Adrenal gland (tissue), 12 donors: ENCODE results near the gene SIL1. TPM values are rescaled to one million over a fixed set of nuclear protein-coding genes. Genes with fewer than 3 reads are reported as not detected.

Experiments
- DNase-seq, 7 donors: peaks; one replicate each; pipeline ENCODE4 v3.0.0-alpha.2; 2019 to 2020
- H3K27ac ChIP-seq, 5 donors: fragments of 200-600 bp; sonication (generic) in 4 of 5; 1 replicate in 3 of 5; 2 replicates in 2 of 5; pipeline versions ENCODE4 v1.5.1 to v1.8.0; 2016 to 2020; ENCODE audit warnings: mild to moderate bottlenecking in 1 of 5
- H3K27me3 ChIP-seq: fragments of 200-600 bp; 2 replicates; pipeline ENCODE4 v1.8.0; 2021
- H3K36me3 ChIP-seq, 2 donors: fragments of 200-600 bp; replicated peaks in 1 of 2; 1 replicate in 1 of 2; 2 replicates in 1 of 2; pipeline versions ENCODE4 v1.5.1 to v1.8.0; 2018 to 2022
- H3K4me1 ChIP-seq, 2 donors: fragments of 200-600 bp; replicated peaks in 1 of 2; 1 replicate in 1 of 2; 2 replicates in 1 of 2; pipeline versions ENCODE4 v1.5.1 to v1.8.0; 2018 to 2021
- H3K4me3 ChIP-seq, 4 donors: fragments of 200-600 bp; sonication (generic) in 3 of 4; one replicate each; pipeline ENCODE4 v1.5.1; 2016 to 2018
- H3K9me3 ChIP-seq, 3 donors: fragments of 200-600 bp; sonication (generic) in 1 of 3; replicated peaks in 1 of 3; 1 replicate in 2 of 3; 2 replicates in 1 of 3; pipeline versions ENCODE4 v1.5.1 to v1.8.0; 2016 to 2021
- CTCF ChIP-seq, 6 experiments: fragments of 450-650 bp in 4 of 6; fragments of 200-600 bp in 2 of 6; sonication (generic) in 1 of 6; IDR thresholded peaks; 1 replicate in 5 of 6; 2 replicates in 1 of 6; pipeline versions ENCODE4 v1.5.1 to v1.8.0; 2016 to 2021; ENCODE audit warnings: antibody characterized with exemption in 6 of 6, mild to moderate bottlenecking in 2 of 6, moderate library complexity in 1 of 6
- POLR2A ChIP-seq, 2 donors: fragments of 450-650 bp; IDR thresholded peaks; one replicate each; pipeline ENCODE4 v1.6.1; 2017; ENCODE audit warnings: antibody characterized with exemption in 2 of 2, mild to moderate bottlenecking in 2 of 2, moderate library complexity in 1 of 2
- WGBS, 4 donors: extraction: QIAGEN DNeasy Blood & Tissue Kit in 2 of 4; methylation state at CpG; one replicate each; pipeline versions ENCODE4 v1.1.5 to v1.1.7; 2013 to 2017; 5-methylcytosine and 5-hydroxymethylcytosine counted together
- intact Hi-C, 2 donors: fragments of 100-400 bp; cut with DNase I; formaldehyde crosslinking; loops; one replicate each; pipeline versions ENCODE4 v1.14.1 to v1.15.0; 2022 to 2023
- polyA plus RNA-seq, 3 donors: library from polyadenylated mRNA; stranded (reverse); fragments of 200-250 nt in 2 of 3; fragments of 350-450 nt in 1 of 3; fragmentation: Illumina TruSeq in 1 of 3; extraction: RNeasy Lipid Tissue Mini Kit (QIAGEN cat#74804) in 1 of 3; gene quantifications; one replicate each; pipeline ENCODE4 v1.2.3, GENCODE V29; 2013 to 2014
- total RNA-seq, 9 donors: library from RNA; depleted of rRNA in 4 of 9; stranded (reverse); fragments of >200 nt in 4 of 9; fragments of 120-200 nt in 1 of 9; fragmentation: NEBNext Ultra II Directional in 1 of 9; extraction: Animal tissue kit (Norgen Biotek cat#: 25700) in 1 of 9; gene quantifications; one replicate each; pipeline versions ENCODE4 v1.1.0 to v1.2.4, GENCODE V29; 2013 to 2023
- donor health status: healthy with polysubstance abuse.
- donor health status: Bipolar disorder and iron deficiency.
- donor health status: DM: yes; HTN: yes; CAD: no.
- donor health status: DM: no; HTN: no; CAD: no.
- donor health status: DM: no; HTN: no; CAD: no.
- donor health status: DM: yes; HTN: yes; CAD: no.

The SIL1 gene
- total and polyA plus RNA-seq, 12 donors, result 81.9 to 313 (median 142) TPM

- Histone ChIP-seq H3K36me3 (peaks cover 0 to 5% of the 10 kb centered on the region in 2 donors), H3K27ac (no peak overlapping the region), H3K4me1 (peaks cover 0 to 4% of the 10 kb centered on the region in 2 donors), H3K9me3 (no peaks in the 10 kb centered on the region), H3K27me3 (no peaks in the 10 kb centered on the region), H3K4me3 (no peak overlapping the region)
- TF ChIP-seq POLR2A (IDR thresholded peaks at IDR 0.05) (no peak), CTCF (IDR thresholded peaks at IDR 0.05) (no peak)
- 92 to 96% (median 94%) methylated on average over 1 of the region's 1 CpG for WGBS, 4 donors
- DNase-seq, result no peak
- intact Hi-C loops, result no loop called here
Observed at GRCh38 chr5:139022528-139022927, 175.6 kb downstream of the SIL1 start.

GRCh38 chr5:139021346-139021745, 176.8 kb downstream of the SIL1 start:
- H3K27ac ChIP-seq, result no peak overlapping the region
- DNase-seq, result no peak
- intact Hi-C loops, result no loop called here
- no peak overlapping the region for H3K4me3 ChIP-seq
- 93 to 98% (median 96%) methylated on average over 3 of the region's 3 CpGs for WGBS, 4 donors
- H3K9me3 ChIP-seq, result no peaks in the 10 kb centered on the region
- no peaks in the 10 kb centered on the region for H3K27me3 ChIP-seq
- no peaks in the 10 kb centered on the region for H3K4me1 ChIP-seq
- H3K36me3 ChIP-seq, result peaks cover 0 to 5% of the 10 kb centered on the region in 2 donors
- TF ChIP-seq POLR2A (IDR thresholded peaks at IDR 0.05) (no peak), CTCF (IDR thresholded peaks at IDR 0.05) (no peak)

GRCh38 chr5:139019880-139020279, 178.3 kb downstream of the SIL1 start:
- peaks cover 4 to 6% of the 10 kb centered on the region in 2 donors for H3K4me1 ChIP-seq
- no peaks in the 10 kb centered on the region for H3K9me3 ChIP-seq
- 54 to 85% (median 60%) methylated on average over 4 of the region's 4 CpGs for WGBS, 4 donors
- TF ChIP-seq CTCF (IDR thresholded peaks at IDR 0.05) (no peak), POLR2A (IDR thresholded peaks at IDR 0.05) (no peak)
- no peaks in the 10 kb centered on the region for H3K27me3 ChIP-seq
- no peak overlapping the region for H3K4me3 ChIP-seq
- DNase-seq, result peak in 1 of 7 donors; percentile 13
- peaks cover 0 to 5% of the 10 kb centered on the region in 2 donors for H3K36me3 ChIP-seq
- intact Hi-C loops, result no loop called here
- H3K27ac ChIP-seq, result no peak overlapping the region

DNA sequence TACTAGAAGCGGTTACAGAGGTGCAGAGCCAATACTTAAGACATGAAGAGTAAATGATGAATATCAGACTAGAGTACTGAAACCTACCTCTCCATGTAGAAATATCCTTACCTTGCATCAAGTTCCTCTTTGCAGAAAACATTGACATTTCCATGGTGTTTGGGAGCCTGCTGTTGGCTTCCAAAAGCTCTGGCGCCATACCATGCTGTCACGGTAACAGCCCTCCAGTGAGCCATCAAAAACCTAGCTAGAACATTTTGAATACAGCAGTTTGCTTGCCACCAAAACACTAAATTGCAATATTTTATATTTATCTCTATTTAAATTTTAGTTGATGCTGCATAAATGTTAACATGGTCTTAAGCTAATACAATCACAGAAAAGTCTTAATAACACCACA, 179.0 kb downstream of the SIL1 start:
- no peaks in the 10 kb centered on the region for H3K27me3 ChIP-seq
- H3K27ac ChIP-seq, result no peak overlapping the region
- H3K9me3 ChIP-seq, result no peaks in the 10 kb centered on the region
- H3K4me1 ChIP-seq, result peaks cover 9 to 11% of the 10 kb centered on the region in 2 donors
- WGBS, 4 donors, result 96 to 100% (median 98%) methylated on average over 3 of the region's 3 CpGs
- intact Hi-C loops, result no loop called here
- H3K4me3 ChIP-seq, result no peak overlapping the region
- DNase-seq, result no peak
- H3K36me3 ChIP-seq, result peaks cover 0 to 5% of the 10 kb centered on the region in 2 donors
- TF ChIP-seq CTCF (IDR thresholded peaks at IDR 0.05) (no peak), POLR2A (IDR thresholded peaks at IDR 0.05) (no peak)
